Liver (tissue), 9 donors: ENCODE results near the gene ZDHHC5. TPM values are rescaled to one million over a fixed set of nuclear protein-coding genes. Genes with fewer than 3 reads are reported as not detected.
A peak's percentile ranks its signal among the peaks of the same experiment; 100 is the strongest.

Experiments
- DNase-seq: peaks from one replicate; pipeline ENCODE4 v3.0.0-alpha.2; 2017; ENCODE audit warnings: low spot score
- H3K27ac ChIP-seq, 2 donors: one replicate each; pipeline ENCODE4 v1.7.0; 2013; ENCODE audit warnings: inconsistent platforms in 2 of 2, low read length in 2 of 2, control low read depth in 1 of 2, low read depth in 1 of 2, mild to moderate bottlenecking in 1 of 2
- H3K27me3 ChIP-seq, 4 donors: one replicate each; pipeline versions ENCODE4 v1.6.1 to v1.7.0; 2013; ENCODE audit warnings: low read length in 3 of 4, inconsistent platforms in 1 of 4, mild to moderate bottlenecking in 1 of 4, moderate library complexity in 1 of 4; ENCODE audit not compliant: control insufficient read depth in 4 of 4, insufficient read depth in 4 of 4
- H3K36me3 ChIP-seq, 4 donors: one replicate each; pipeline versions ENCODE4 v1.6.1 to v1.7.0; 2013; ENCODE audit warnings: low read length in 3 of 4, mild to moderate bottlenecking in 3 of 4, low read depth in 1 of 4, moderate library complexity in 1 of 4; ENCODE audit not compliant: control insufficient read depth in 4 of 4, insufficient read depth in 3 of 4
- H3K4me1 ChIP-seq, 4 donors: one replicate each; pipeline versions ENCODE4 v1.6.1 to v1.7.0; 2013; ENCODE audit warnings: low read length in 3 of 4, mild to moderate bottlenecking in 3 of 4, moderate library complexity in 1 of 4; ENCODE audit not compliant: control insufficient read depth in 4 of 4, insufficient read depth in 4 of 4
- H3K4me3 ChIP-seq, 3 donors: one replicate each; pipeline versions ENCODE4 v1.6.1 to v1.7.0; 2013; ENCODE audit warnings: low read length in 3 of 3, control low read depth in 1 of 3, low read depth in 1 of 3, mild to moderate bottlenecking in 1 of 3
- H3K9ac ChIP-seq, 2 donors: one replicate each; pipeline ENCODE4 v1.7.0; 2013; ENCODE audit warnings: low read length in 2 of 2, mild to moderate bottlenecking in 2 of 2, moderate library complexity in 2 of 2, control low read depth in 1 of 2, low read depth in 1 of 2
- H3K9me3 ChIP-seq, 4 donors: one replicate each; pipeline versions ENCODE4 v1.6.1 to v1.7.0; 2013; ENCODE audit warnings: low read length in 3 of 4; ENCODE audit not compliant: control insufficient read depth in 4 of 4
- EGR1 ChIP-seq, 2 donors: IDR thresholded peaks; 2 replicates each; pipeline ENCODE4 v1.6.1; 2016 to 2018; ENCODE audit warnings: antibody characterized with exemption in 2 of 2, low read depth in 2 of 2
- FOXA1 ChIP-seq: IDR thresholded peaks from 2 replicates; pipeline ENCODE4 v1.6.1; 2016; ENCODE audit warnings: antibody characterized with exemption
- FOXA2 ChIP-seq: IDR thresholded peaks from 2 replicates; pipeline ENCODE4 v1.6.1; 2016; ENCODE audit warnings: antibody characterized with exemption
- GABPA ChIP-seq, 2 donors: IDR thresholded peaks in 1 of 2; conservative IDR thresholded peaks in 1 of 2; 2 replicates each; pipeline ENCODE4 v1.6.1; 2016; ENCODE audit warnings: antibody characterized with exemption in 2 of 2, mild to moderate bottlenecking in 1 of 2, moderate library complexity in 1 of 2
- HNF4A ChIP-seq, 2 donors: conservative IDR thresholded peaks; 2 replicates each; pipeline ENCODE4 v1.6.1; 2016; ENCODE audit warnings: antibody characterized with exemption in 2 of 2, mild to moderate bottlenecking in 2 of 2
- HNF4G ChIP-seq: IDR thresholded peaks from 2 replicates; pipeline ENCODE4 v1.6.1; 2016; ENCODE audit warnings: antibody characterized with exemption
- JUND ChIP-seq, 2 donors: IDR thresholded peaks; 2 replicates each; pipeline ENCODE4 v1.6.1; 2016; ENCODE audit warnings: antibody characterized with exemption in 2 of 2
- RAD21 ChIP-seq, 2 donors: IDR thresholded peaks; 2 replicates each; pipeline ENCODE4 v1.6.1; 2016; ENCODE audit warnings: antibody characterized with exemption in 2 of 2, mild to moderate bottlenecking in 2 of 2
- RXRA ChIP-seq, 2 donors: IDR thresholded peaks; 2 replicates each; pipeline ENCODE4 v1.6.1; 2017 to 2018; ENCODE audit warnings: antibody characterized with exemption in 2 of 2, mild to moderate bottlenecking in 1 of 2
- SP1 ChIP-seq: IDR thresholded peaks from 2 replicates; pipeline ENCODE4 v1.6.1; 2018; ENCODE audit warnings: antibody characterized with exemption, mild to moderate bottlenecking
- TAF1 ChIP-seq: conservative IDR thresholded peaks from 2 replicates; pipeline ENCODE4 v1.6.1; 2016; ENCODE audit warnings: antibody characterized with exemption, mild to moderate bottlenecking
- YY1 ChIP-seq: IDR thresholded peaks from 2 replicates; pipeline ENCODE4 v1.6.1; 2016; ENCODE audit warnings: antibody characterized with exemption, mild to moderate bottlenecking
- WGBS: extraction: QIAGEN DNeasy Blood & Tissue Kit; methylation state at CpG from one replicate; pipeline ENCODE4 v1.1.7; 2013; 5-methylcytosine and 5-hydroxymethylcytosine counted together
- polyA plus RNA-seq, 2 donors: library from polyadenylated mRNA; stranded (reverse) in 1 of 2; unstranded in 1 of 2; fragments of 200-250 nt in 1 of 2; fragments of >200 nt in 1 of 2; fragmentation: Nextera tagmentation in 1 of 2; extraction: Ambion mirVana in 1 of 2; gene quantifications; one replicate each; pipeline versions ENCODE4 v1.2.1 to v1.2.3, GENCODE V29; 2013 to 2015
- total RNA-seq, 2 donors: library from RNA; depleted of rRNA; stranded (reverse); fragments of >200 nt; gene quantifications; one replicate each; pipeline ENCODE4 v1.2.3, GENCODE V29; 2014
- TF ChIP-seq, protein P1 (sequence below): IDR thresholded peaks from 2 replicates; pipeline ENCODE4 v1.6.1; 2016; ENCODE audit warnings: antibody characterized with exemption
- TF ChIP-seq, protein P2 (sequence below): fragments of 150-350 bp; IDR thresholded peaks from 2 replicates; pipeline ENCODE4 v1.5.1; 2017; ENCODE audit warnings: improper control_type of control experiment, low read depth, low read length; ENCODE audit not compliant: missing input control
- TF ChIP-seq, protein P3 (sequence below): IDR thresholded peaks from 2 replicates; pipeline ENCODE4 v1.6.1; 2016; ENCODE audit warnings: antibody characterized with exemption
- TF ChIP-seq, protein P4 (sequence below): IDR thresholded peaks from 2 replicates; pipeline ENCODE4 v1.6.1; 2016; ENCODE audit warnings: antibody characterized with exemption
- donor health status: healthy.
- donor health status: healthy.
- donor health status: healthy.
- donor health status: healthy.
- donor health status: healthy.

ZDHHC5 gene
- total and polyA plus RNA-seq, 4 donors: 7.2 to 31.4 (median 26.1) TPM

DNA sequence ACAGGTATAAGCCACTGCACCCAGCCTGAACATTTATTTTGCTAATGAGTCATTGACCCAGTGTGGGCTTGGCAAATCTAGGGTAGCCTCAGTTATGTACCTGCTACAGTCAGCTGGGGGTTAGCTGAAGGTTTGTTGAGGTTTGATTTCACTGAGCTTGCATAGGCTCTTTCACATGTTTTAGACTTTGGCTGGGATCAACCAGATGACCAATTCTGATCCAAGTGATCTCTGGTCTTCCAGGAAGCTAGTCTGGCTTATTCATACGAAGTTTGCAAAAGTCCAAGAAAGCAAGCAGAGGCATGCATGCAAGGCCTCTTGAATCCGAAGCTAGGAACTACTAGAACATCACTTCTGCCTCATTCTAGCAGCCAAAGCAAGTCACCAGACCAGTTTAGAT is 49.5 kb upstream of the ZDHHC5 start (continued):
- TF ChIP-seq, protein P1, sequence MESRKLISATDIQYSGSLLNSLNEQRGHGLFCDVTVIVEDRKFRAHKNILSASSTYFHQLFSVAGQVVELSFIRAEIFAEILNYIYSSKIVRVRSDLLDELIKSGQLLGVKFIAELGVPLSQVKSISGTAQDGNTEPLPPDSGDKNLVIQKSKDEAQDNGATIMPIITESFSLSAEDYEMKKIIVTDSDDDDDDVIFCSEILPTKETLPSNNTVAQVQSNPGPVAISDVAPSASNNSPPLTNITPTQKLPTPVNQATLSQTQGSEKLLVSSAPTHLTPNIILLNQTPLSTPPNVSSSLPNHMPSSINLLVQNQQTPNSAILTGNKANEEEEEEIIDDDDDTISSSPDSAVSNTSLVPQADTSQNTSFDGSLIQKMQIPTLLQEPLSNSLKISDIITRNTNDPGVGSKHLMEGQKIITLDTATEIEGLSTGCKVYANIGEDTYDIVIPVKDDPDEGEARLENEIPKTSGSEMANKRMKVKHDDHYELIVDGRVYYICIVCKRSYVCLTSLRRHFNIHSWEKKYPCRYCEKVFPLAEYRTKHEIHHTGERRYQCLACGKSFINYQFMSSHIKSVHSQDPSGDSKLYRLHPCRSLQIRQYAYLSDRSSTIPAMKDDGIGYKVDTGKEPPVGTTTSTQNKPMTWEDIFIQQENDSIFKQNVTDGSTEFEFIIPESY: no peak
- no peak for TF ChIP-seq HNF4G
- no peak for TF ChIP-seq RAD21 (IDR thresholded peaks at IDR 0.05)
- TF ChIP-seq EGR1 (IDR thresholded peaks at IDR 0.05; ENCODE audit: low read depth in 2 of 2): no peak
- no peak for TF ChIP-seq YY1
- peak; percentile 76 to 85 for TF ChIP-seq HNF4A (conservative IDR thresholded peaks at IDR 0.05)

DNA sequence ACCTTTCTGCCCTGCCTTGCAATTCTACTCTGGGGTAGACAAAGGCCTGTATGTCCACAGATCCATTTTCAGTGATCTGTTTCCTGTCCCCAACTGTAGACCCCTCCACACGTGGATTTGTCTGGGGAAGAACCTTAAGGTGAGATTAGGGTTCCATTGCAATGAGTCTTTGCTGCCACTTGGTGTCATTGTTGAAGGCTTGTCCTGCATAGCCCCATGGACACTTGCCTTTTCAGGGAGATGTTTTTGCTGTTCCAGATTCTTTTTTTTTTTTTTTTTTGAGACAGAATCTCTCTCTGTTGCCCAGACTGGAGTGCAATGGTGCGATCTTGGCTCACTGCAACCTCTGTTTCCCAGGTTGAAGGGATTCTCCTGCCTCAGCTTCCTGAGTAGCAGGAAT is 48.6 kb upstream of the ZDHHC5 start:
- 98% methylated on average over 2 of the region's 2 CpGs for WGBS
- no peak overlapping the region for H3K27ac ChIP-seq
- no peaks in the 10 kb centered on the region for H3K9me3 ChIP-seq
- peaks cover 3 to 37% (median 28%) of the 10 kb centered on the region in 4 donors for H3K36me3 ChIP-seq
- no peak overlapping the region for H3K9ac ChIP-seq
- H3K27me3 ChIP-seq: no peaks in the 10 kb centered on the region
- peaks cover 8 to 47% (median 40%) of the 10 kb centered on the region in 4 donors for H3K4me1 ChIP-seq
- TF ChIP-seq RAD21 (IDR thresholded peaks at IDR 0.05): peak; percentile 17 to 59
- TF ChIP-seq, protein P2, sequence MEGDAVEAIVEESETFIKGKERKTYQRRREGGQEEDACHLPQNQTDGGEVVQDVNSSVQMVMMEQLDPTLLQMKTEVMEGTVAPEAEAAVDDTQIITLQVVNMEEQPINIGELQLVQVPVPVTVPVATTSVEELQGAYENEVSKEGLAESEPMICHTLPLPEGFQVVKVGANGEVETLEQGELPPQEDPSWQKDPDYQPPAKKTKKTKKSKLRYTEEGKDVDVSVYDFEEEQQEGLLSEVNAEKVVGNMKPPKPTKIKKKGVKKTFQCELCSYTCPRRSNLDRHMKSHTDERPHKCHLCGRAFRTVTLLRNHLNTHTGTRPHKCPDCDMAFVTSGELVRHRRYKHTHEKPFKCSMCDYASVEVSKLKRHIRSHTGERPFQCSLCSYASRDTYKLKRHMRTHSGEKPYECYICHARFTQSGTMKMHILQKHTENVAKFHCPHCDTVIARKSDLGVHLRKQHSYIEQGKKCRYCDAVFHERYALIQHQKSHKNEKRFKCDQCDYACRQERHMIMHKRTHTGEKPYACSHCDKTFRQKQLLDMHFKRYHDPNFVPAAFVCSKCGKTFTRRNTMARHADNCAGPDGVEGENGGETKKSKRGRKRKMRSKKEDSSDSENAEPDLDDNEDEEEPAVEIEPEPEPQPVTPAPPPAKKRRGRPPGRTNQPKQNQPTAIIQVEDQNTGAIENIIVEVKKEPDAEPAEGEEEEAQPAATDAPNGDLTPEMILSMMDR: peak; percentile 20
- TF ChIP-seq HNF4G: no peak
- no peak overlapping the region for H3K4me3 ChIP-seq
- no peak for DNase-seq

DNA sequence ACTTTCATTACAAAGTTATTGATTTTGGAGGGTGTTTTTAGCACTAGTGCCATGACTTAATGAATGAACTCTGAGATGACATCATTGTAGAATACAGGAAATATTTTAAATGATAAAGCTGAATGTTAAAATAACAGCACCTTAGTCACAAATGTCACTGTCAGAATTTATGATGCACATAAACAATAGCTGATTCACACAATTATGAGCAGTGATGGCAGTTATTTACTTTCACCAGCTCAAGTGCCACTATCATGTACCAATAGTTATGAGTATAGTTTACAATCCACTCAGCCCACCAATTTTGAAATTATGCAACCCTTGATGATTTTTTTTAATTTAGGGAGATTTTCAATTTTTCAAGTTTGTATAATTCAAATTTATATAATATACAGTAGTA is 47.4 kb upstream of the ZDHHC5 start:
- Histone ChIP-seq H3K27me3 (no peaks in the 10 kb centered on the region), H3K36me3 (peaks cover 0 to 30% (median 26%) of the 10 kb centered on the region in 4 donors), H3K9ac (no peak overlapping the region), H3K4me3 (no peak overlapping the region), H3K9me3 (no peaks in the 10 kb centered on the region), H3K4me1 (peaks cover 5 to 36% (median 28%) of the 10 kb centered on the region in 4 donors), H3K27ac (no peak overlapping the region)
- DNase-seq: no peak
- no peak for TF ChIP-seq RAD21 (IDR thresholded peaks at IDR 0.05)
- no peak for TF ChIP-seq HNF4G
- TF ChIP-seq YY1: no peak
- TF ChIP-seq TAF1: no peak
- TF ChIP-seq JUND (IDR thresholded peaks at IDR 0.05): no peak
- TF ChIP-seq EGR1 (IDR thresholded peaks at IDR 0.05; ENCODE audit: low read depth in 2 of 2): no peak

DNA sequence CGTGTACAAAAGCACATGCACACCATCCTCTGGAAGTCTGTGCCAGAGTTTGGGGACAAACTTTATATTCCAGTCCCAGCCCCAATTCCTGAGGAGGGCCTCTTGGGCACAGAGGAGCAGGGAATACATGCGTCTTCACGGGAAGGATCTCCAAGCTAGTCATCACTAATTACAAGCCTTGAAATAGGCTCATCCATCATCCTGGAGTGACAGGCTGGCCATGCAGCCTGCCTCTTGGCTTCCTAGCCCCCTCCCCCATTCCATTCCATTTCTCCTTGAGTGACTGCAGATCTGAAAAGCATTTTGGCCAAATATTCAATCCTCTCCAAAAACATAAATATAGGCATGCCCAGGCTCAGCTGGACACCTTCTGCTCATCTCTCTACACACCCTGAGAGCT is 45.7 kb upstream of the ZDHHC5 start:
- Histone ChIP-seq H3K4me1 (peaks cover 0 to 24% (median 11%) of the 10 kb centered on the region in 4 donors), H3K4me3 (no peak overlapping the region), H3K9ac (no peak overlapping the region), H3K27ac (no peak overlapping the region), H3K36me3 (peaks cover 0 to 32% (median 24%) of the 10 kb centered on the region in 4 donors), H3K9me3 (no peaks in the 10 kb centered on the region), H3K27me3 (no peaks in the 10 kb centered on the region)
- DNase-seq: no peak
- 91% methylated on average over 3 of the region's 3 CpGs for WGBS
- TF ChIP-seq, protein P3, sequence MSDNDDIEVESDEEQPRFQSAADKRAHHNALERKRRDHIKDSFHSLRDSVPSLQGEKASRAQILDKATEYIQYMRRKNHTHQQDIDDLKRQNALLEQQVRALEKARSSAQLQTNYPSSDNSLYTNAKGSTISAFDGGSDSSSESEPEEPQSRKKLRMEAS: no peak
- no peak for TF ChIP-seq FOXA2
- TF ChIP-seq JUND (IDR thresholded peaks at IDR 0.05): no peak
- TF ChIP-seq, protein P4, sequence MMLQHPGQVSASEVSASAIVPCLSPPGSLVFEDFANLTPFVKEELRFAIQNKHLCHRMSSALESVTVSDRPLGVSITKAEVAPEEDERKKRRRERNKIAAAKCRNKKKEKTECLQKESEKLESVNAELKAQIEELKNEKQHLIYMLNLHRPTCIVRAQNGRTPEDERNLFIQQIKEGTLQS: no peak
- TF ChIP-seq FOXA1: no peak
- TF ChIP-seq RXRA (IDR thresholded peaks at IDR 0.05): no peak
- no peak for TF ChIP-seq GABPA (IDR thresholded peaks at IDR 0.05 in 1 of 2, conservative IDR thresholded peaks at IDR 0.05 in 1 of 2)
- TF ChIP-seq SP1: no peak
- TF ChIP-seq, protein P1: no peak
- TF ChIP-seq HNF4G: no peak
- TF ChIP-seq EGR1 (IDR thresholded peaks at IDR 0.05; ENCODE audit: low read depth in 2 of 2): no peak
- TF ChIP-seq HNF4A (conservative IDR thresholded peaks at IDR 0.05): no peak
